ENCODE data around the gene PIP4K2A.
"Not testable (repeated sequence)": the region's sequence is repeated elsewhere in the genome, so short reads cannot be mapped to it uniquely, and the experiment has no call there.

PIP4K2A gene

DNA sequence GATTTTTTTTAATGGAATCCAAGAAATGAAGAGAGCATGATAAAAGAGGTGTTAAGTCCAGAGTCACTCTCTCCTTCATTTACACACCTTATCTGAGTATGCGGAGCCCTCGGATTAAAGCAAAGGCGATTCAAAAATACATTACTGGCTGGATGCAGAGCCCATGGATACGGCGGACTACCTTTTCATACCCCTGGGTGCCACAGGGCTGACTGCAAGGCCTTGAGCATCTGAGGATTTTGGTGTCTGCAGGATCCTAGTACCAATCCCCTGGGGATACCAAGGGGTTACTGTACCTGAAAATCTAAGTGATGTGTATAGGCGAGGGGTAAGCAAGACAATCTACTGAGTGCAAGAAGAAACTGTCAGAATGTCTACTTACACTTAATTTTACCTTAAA, 20.5 kb downstream of the PIP4K2A start:
- no peak for DNase-seq (ENCODE audit: low read depth, low spot score)

DNA sequence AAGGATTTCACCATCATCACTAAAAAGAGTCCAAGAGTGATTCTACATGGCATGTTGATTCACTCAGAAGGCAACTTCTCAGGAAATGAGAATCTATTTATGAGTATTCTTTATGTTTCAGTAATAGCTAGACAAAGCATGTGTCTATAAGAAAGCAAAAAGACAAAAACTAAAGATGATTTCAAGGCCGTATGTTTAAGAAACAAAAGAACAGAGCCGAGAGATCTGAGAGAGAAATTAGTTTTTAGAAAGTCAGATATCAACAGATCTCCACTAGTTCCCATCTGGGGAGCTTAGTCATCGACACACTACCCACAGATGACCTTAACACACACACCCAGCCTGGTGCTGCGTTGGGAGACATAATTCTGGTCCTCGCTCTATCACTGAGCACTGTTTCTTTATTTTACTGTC, 21.0 kb downstream of the PIP4K2A start:
- DNase-seq (ENCODE audit: low read depth, low spot score), result no peak

DNA sequence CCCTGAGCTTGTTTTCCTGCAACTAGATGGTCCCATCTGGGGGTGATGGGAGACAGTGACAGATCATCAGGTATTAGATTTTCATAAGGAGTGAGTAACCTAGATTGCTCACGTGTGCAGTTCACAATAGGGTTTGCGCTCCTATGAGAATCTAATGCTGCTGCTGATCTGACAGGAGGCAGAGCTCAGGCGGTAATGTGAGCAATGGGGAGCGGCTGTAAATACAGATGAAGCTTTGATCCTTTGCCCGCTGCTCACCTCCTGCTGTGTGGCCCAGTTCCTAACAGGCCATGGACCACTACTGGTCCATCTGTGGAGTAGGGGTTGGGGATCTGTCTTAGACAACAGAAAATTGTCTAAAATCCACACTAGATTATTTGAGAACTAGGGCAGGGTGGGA, 22.3 kb downstream of the PIP4K2A start:
- not testable (repeated sequence) for DNase-seq (ENCODE audit: low read depth, low spot score)

DNA sequence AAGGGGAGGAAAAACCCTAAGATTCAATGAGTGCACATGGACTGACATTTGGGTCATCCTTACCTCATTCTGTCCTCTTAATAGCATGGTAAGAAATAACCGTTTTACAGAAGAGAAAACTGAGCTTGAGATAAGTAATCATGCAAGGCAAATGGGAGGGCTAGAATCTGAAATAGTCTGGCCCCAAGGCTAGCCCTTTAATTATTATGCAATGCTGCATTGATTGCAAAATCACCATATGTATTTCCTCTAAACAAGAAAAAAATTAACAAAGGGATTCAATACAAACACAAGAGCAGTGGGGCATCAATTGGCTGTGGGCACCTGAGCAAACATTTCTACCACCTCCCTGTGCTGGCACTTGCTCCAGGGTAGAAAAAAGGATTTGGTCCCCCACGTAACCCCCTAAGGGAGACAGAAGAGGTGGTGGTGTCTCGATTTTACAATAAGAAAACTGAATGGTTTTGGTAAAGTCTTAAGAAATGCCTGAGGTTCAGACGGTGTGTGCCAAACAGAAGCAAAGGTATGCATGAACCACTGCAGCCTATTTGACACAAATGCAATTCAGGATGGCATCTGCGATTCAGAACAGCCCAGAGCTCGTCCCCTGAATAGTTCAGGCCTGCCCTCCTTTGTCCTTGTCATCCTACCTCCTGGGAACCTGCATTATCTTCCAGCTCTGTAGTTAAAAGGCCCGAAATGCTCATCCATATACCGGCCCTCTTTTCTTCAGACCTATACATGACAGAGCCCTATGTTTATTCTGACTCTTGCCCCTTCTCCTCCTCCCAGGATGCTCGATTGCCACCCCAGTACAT, 23.6 kb downstream of the PIP4K2A start:
- no peak for DNase-seq (ENCODE audit: low read depth, low spot score)

DNA sequence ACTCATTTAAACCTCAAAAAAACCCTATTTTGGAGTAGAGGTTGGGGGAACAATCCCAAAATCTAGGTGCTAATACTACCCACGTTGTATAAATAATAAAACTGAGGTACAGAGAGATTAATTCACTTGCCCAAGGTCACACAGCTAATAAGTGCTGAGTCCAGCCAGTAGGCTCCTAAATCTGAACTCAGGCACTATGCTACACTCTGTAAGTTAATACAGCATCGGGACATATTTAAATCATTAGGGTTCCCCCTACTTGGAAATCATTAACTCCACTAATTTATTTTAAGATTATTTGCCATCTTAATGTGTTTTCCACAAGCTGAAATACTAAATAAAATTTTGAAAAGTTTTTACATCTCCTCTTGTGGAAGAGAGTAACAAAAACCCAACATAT, 24.2 kb downstream of the PIP4K2A start:
- no peak for DNase-seq (ENCODE audit: low read depth, low spot score)

DNA sequence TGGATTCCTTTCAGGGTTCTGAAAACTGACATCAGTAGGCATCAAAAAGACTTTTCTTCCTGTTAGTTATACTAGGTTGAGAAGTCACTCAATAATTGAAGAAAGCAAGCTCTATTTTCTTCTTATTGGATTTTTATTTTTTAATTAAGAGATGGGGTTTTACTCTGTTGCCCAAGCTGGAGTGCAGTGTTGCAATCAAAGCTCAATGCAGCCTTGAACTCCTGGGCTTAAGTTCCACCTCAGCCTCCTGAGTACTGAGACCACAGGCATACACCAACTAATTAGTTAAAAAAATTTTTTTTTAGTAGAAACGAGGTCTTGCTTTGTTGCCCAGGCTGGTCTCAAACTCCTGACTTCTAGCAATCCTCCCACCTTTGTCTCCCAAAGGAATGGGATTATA, 28.0 kb downstream of the PIP4K2A start:
- no peak for DNase-seq (ENCODE audit: low read depth, low spot score)

DNA sequence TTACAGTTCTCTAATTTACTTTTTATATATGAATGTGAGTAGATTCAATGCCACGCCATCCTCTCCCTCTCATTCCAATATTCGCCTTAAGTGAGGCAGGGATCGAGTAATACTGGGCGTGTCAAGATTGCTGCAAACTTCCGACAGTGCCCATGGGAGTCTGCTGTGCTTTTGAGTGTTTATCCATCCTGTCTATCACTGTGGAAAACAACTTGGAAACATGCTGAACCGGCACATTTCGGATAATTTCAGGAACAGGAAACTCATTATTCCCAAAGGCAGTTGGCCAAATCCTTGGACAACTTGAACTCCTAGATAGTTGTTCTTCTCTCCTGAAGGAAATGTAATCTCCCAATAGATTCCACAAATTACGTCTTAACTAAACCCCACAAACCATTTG, 28.5 kb downstream of the PIP4K2A start:
- DNase-seq (ENCODE audit: low read depth, low spot score), result no peak

DNA sequence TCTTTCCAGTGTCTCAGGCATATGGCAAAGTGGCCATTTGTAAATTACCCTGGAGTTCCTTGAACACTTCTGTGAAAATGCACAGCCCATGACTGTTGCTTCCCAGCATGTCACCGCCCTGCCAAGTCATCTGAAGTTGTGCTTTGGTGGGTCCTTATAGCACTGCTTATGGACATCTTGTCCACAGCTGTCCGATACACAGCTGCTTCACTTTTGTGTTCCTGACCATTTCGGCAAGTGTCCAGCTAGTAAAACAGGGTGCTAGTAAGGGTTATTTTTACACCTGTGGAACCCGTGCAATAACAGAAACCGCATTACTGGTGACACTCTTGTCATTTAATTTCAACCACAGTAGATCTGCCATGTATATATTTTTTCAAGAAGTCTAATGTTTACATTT, 29.7 kb downstream of the PIP4K2A start:
- DNase-seq (ENCODE audit: low read depth, low spot score), result no peak

DNA sequence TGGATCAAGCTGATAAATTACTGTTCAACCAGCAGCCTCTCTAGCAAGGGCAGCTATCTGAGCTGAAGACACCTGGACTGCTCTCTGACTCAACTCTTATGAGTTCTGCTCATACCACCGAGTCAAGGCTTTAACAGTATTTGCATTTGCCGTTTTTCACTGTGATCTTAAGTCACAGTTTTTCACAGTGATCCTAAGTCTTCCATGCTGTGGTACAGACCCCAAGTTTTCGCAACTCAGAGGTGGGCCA, 31.3 kb downstream of the PIP4K2A start:
- no peak for DNase-seq (ENCODE audit: low read depth, low spot score)

DNA sequence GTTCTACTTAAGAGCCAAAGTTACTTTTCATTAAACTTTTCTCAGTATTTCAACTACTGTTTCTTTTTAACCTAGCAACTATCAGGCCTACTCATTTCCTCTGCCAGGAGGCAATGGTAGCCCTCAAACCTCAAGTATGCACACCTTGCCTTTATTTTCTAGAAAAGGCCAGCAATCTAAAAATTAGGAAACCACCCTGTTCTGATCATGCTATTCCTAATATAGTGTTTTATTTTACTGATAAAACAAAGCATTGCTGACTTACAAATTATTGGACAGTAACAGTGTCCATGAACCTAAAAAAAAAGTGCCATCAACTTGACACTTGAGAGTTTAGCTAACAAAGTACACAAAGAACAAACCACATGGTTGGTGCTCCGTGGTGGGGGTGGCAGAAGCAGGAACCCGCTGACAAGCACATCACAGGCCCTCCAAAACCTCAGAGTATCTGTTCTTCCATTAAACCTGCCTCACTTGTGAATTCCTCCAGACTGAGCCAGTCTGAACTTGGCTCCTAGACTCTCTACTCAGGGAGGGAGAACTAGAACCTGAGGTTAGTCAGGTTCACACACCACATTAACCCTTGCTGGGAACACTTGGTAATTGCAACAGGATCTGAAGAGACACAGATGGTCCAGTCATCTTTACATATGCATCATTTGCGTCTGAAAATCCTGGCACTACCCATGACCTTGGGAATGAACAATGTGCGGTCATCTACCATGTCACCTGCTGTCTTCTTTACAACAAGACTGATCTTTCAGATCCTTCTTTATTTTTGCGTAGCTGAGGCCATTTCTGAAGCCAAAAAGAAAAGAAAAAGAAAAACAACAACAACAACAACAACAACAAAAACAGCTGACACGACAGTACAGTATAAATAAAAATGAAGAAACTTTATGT, 31.9 kb downstream of the PIP4K2A start:
- DNase-seq (ENCODE audit: low read depth, low spot score), result no peak

DNA sequence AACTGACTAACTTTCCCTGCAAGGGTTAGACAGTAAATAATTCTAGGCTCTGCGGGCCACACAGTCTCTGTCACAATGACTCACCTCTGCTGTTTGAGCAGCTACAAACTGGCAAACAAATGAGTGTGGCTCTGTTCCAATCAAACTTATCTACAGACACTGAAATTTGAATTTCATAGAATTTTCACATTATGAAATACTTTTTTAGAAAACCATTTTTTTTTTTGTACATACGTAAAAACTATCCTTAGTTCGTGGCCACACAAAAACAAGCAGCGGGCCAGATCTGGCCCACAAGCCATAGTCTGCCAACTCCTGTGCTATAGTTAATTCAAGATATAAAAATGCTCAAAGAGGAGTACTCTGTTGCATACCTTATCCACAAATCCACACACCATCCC, 32.6 kb downstream of the PIP4K2A start:
- no peak for DNase-seq (ENCODE audit: low read depth, low spot score)

DNA sequence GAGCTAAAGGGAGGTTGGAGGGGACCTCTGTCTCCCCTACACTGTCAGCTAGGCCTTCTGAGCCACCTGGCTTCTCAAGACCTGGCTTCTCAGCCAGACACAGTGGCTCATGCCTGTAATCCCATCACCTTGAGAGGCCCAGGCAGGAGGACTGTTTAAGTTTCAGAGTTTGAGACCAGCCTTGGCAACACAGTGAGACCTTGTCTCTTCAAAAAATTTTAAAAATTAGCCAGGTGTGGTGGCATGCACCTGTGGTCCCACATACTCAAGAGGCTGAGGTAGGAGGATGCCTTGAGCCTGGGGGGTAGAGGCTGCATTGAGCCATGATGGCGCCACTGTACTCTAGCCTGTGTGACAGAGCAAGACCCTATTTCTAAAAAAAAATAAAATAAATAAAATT, 33.1 kb downstream of the PIP4K2A start:
- DNase-seq (ENCODE audit: low read depth, low spot score), result no peak

DNA sequence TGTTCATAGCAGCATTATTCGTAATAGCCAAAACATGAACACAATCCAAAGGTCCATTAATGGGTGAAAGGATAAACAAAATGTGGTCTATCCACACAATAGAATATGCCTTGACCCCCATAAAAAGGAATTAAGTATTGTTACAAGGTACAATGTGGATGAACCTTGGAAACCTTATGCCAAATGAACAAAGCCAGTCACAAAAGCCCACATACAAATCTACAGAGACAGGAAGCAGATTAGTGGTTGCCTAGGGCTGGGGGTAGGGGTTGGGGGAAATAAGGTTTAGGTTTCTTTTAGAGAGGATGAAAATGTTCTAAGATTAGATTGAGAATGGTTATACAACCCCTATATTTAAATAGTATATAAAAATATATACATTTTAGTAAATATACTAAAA, 34.8 kb downstream of the PIP4K2A start:
- no peak for DNase-seq (ENCODE audit: low read depth, low spot score)

DNA sequence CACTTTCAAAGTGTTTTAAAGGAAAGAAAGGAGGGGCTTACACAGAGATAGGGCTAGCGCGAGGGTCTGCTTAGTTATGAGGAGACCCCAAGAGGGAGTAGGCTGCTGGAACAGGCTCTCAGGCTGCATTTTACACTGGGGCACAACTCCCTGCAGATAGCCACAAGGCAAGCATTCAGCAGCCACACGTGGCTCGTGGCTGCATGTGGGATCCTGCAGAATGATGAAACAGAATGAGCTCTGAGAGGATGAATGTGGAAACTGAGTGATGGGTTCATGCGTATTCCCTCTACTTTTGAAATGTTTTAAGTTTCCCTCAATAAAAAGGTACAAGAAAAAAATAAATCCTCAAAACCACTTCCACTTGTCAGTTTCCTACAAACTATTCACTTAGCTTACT, 37.0 kb downstream of the PIP4K2A start:
- no peak for DNase-seq (ENCODE audit: low read depth, low spot score)

DNA sequence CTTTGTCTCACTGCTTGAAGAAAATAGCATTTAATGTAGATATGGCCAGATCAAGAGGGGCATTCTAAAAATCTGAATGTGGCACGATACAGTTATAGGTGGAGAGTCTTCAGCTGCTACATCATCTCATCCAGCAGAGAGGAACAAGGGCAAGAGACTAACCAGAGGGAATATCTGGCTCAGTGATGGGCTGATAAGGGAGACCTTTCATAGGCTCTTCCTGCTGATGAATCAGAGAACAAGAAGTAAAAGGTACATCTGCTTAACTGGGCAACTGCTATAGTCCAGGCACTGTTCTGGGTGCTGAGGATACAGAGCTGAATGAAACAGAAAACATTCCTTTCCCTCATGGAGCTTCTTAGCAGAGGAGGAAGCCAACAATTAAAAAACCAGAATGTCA, 37.9 kb downstream of the PIP4K2A start:
- no peak for DNase-seq (ENCODE audit: low read depth, low spot score)

DNA sequence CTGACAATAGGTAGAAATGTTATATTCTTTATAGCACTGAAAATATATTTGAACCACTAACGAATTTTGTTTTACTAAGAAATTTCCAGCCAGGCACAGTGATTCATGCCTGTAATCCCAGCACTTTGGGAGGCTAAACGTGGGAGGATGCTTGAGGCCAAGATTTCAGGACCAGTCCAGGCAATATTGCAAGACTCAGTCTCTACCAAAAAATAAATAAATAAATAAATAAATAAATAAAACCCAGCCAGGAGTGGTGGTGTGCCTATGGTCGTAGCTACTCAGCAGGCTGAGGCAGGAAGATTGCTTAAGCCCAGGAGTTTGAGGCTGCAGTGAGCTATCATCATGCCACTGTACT, 39.8 kb downstream of the PIP4K2A start:
- no peak for DNase-seq (ENCODE audit: low read depth, low spot score)

DNA sequence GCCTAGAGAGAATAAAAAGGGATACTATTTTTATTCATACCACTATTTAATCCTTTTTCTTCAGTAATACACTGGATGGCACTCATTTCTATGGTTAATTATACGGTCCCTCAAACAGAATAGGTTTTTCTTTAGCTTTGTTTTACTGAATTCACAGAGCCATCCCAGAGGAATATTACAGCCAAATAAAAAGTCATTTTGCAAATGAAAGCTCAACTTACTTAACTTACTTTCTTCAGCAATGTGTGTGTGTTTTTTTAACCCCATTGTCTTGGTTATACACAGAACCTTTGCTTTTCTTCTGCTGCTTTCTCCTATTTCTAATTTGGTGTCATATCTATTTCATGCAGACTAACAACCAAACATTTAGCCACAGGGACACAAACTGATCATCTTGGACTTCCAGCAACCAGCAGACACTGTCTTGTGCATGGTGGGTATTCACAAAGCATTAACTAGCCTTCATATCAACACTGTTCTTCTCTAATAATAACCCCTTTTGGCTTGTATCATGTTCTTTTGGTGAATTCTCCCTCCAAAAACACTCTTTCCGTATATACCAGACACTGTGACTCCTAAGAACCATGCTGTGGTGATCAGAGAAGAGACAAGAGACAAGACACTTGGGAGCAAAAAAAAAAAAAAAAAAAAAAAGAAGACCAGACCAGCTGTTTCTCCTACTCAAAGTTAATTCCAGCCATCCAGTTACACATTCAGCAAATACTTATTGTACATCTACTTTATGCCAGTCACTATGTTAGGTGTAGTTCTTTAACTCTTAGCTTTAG, 40.4 kb downstream of the PIP4K2A start:
- no peak for DNase-seq (ENCODE audit: low read depth, low spot score)

DNA sequence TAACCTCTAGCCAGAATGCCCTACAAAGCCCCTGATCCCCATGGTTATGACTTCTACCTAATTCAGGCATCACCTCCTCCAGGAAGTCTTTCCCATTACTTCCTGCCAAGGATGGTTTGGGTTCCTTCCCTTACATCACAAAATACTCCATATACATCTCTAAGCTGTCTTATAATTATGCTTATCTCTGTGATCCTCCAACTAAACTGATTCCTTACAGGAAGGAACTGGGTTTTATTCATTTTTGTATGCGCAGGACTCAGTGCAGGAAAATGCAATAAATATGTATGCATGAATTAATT, 41.3 kb downstream of the PIP4K2A start:
- no peak for DNase-seq (ENCODE audit: low read depth, low spot score)

DNA sequence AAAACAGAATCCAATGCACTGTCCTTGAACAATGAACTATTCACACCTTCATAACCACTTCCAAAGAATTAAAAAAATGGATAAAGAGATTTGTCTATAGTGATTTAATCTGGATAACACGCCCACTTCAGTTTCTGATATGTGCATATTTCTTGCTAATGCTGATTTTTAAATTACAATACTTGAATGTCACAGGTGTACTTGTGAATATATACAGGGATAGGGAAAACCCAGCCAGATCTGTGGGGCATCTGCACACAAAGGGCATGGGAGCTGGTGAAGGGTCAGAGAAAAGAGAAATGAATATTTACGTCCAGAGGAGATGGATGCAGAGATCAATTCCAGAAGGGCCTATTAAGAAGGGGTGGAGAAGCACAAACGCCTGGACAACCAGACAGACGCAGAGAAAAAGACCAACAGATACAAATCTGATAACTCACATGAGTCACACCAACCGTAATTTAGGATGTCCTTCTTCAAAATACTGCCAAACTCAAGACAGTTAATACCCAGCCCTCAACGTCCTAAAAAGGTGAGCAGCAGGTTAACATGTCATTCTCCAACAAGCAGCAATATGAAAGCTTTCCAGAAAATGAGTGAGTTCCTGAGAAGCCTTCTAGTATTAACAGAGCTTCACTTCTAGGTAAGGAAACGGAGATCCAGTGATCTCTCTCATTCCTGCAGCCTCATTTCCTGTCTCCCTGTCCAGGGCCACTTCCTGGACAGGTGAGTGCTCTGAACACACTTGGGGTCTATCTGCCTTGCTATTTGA, 41.9 kb downstream of the PIP4K2A start:
- DNase-seq (ENCODE audit: low read depth, low spot score), result no peak

DNA sequence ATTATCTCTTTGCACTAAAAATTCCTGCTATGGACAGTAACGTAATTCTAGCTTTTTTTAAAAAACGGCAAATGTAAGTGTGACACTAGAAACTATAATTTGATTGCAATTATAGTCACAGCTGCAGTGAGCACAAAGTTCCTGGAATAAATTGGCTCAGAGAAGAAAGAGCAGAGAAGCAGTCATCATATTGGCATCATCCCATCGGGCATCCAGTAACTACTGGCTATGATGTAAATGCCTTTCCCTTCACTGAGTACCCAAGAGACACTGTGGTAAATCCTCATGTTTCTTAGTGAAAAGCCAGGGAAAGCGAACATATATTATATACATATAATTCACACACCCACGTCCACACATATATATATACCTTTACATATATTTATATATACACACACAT, 43.6 kb downstream of the PIP4K2A start:
- DNase-seq (ENCODE audit: low read depth, low spot score), result no peak

DNA sequence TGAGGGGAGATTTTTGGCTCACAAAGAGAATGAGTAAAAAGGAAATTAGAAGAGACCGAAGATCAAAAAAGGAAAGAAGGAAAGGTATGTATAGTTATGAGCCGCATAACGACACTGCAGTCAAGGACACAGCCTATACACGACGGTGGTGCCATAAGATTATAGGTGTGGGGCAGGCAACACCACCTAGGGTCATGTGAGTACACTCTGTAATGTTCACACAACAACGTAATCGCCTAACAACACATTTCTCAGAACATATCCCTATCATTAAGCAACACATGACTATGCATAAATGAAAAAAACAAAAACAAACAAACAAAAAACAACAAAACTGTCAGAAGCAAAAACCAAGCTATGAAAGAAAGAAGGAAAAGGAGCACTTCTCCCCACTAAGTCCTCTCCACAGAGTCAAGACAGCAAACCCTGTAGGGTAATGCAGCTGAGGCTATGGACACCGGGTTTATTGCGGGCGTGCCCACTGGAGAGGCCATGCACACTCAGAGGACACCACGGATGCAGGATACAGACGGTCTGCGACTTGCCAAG, 45.1 kb downstream of the PIP4K2A start:
- no peak for DNase-seq (ENCODE audit: low read depth, low spot score)

DNA sequence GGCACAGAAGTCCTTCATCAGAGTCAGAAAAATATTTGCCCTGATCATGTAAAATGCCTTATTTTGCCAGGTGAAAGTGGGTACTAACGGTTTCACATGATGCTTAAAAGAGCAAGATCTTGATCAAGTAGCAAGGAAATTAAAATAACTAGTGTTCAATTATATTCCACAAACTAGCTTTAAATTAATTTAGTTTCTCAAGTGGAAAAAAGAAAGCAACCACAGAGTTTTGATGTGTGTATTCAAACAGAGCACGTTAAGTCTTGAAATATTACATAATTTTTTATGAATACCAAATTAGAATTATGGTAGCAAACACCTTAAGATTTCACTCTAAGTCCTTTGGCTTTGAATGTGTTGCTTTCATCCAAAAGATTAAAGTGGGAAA, 47.3 kb downstream of the PIP4K2A start:
- no peak for DNase-seq (ENCODE audit: low read depth, low spot score)

All from activated naive CD8-positive, alpha-beta T cell treated with anti-CD3 and anti-CD28 coated beads, Interleukin-2, amount 50 U/mL, for 16 hours (primary cell).